Measurements from ENCODE around the gene SLC50A1.

Gene SLC50A1

GRCh38 chr1:155171836-155172731, 36.4 kb downstream of the SLC50A1 start:
- DNase-seq, result no peak

DNA sequence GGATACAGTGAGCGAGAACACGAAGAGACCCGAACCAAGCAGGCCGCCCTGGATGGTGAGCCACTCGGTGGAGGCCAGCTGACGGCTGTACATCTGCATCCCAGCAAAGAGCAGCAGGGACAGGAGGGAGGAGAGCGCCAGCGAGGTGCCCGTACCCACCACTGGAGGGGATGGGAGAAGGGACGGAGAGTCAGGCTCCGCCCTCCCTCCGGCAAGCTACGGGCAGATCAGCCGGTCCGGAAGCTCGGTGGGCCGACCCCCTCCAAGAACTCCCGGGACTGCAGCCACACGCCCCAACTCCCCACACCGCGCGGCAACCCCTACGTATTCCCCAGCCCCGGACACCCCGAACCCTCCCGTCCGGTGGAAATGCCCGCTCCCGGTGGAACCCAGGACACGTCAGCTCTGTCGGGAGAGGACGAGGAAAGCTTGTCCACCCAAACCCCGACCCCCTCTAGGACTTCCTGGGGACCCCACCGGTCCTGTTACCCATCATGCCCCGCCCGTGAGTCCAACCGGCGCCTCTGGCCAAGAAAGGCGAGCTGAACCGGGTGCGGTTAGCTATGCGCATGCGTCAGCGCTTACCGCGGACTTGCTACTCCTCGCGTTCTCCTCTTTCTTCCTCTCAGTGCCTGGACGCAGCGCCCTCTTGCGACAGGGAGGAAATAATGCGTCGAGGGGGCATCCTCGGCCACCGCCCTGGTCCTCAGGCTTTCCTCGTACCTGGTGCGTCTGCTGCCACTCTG, 37.3 kb downstream of the SLC50A1 start, which contains the start of gene KRTCAP2:
KRTCAP2 (minus strand) TSS at position 573 of the 746 bp plus-strand sequence; CDS start at position 493, 80 bp downstream.
- peak; percentile 98 for DNase-seq

GRCh38 chr1:155173478-155174323, 38.0 kb downstream of the SLC50A1 start, which contains the start of gene TRIM46:
Gene TRIM46, plus strand, starts transcription at chr1:155173849. Its CDS starts 118 bp downstream, at chr1:155173967.
- peak; percentile 84 for DNase-seq

- DNase-seq, result no peak
Measured at GRCh38 chr1:155174324-155175280, 39.0 kb downstream of the SLC50A1 start.

GRCh38 chr1:155175281-155175926, 39.8 kb downstream of the SLC50A1 start:
- no peak for DNase-seq

DNA sequence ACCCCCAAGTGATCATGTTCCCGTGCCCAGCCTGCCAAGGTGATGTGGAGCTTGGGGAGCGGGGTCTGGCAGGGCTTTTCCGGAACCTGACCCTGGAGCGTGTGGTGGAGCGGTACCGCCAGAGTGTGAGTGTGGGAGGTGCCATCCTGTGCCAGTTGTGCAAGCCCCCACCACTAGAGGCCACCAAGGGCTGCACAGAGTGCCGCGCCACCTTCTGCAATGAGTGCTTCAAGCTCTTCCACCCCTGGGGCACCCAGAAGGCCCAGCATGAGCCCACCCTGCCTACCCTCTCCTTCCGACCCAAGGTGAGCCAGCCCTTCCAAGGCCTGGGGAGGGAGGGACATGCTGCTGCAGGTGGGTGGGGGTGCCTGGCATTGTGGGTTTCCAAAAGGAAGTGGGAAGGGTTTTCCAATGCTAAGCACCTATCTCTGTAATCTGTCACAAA, 40.3 kb downstream of the SLC50A1 start:
- peak; percentile 23 for DNase-seq

DNA sequence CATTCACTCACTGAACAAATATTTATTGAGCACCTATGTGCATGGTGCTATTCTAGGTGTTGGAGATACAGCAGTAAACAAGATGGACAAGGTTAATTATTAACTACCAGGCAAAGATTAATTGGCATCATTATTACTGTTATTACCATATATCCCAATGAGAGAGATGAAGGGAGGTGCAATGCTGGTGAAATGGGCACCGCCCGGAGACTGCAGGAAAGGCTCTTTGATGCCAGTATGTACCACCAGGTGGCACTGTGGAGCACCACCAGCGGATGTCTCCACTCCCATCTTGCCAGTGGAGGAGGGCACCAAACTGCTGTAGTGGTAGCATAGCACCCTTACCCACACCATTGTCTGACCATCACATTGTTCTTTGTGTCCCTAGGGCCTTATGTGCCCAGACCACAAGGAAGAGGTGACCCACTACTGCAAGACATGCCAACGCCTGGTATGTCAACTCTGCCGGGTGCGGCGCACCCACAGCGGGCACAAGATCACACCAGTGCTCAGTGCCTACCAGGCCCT, 41.0 kb downstream of the SLC50A1 start:
- DNase-seq, result peak; percentile 87

DNA sequence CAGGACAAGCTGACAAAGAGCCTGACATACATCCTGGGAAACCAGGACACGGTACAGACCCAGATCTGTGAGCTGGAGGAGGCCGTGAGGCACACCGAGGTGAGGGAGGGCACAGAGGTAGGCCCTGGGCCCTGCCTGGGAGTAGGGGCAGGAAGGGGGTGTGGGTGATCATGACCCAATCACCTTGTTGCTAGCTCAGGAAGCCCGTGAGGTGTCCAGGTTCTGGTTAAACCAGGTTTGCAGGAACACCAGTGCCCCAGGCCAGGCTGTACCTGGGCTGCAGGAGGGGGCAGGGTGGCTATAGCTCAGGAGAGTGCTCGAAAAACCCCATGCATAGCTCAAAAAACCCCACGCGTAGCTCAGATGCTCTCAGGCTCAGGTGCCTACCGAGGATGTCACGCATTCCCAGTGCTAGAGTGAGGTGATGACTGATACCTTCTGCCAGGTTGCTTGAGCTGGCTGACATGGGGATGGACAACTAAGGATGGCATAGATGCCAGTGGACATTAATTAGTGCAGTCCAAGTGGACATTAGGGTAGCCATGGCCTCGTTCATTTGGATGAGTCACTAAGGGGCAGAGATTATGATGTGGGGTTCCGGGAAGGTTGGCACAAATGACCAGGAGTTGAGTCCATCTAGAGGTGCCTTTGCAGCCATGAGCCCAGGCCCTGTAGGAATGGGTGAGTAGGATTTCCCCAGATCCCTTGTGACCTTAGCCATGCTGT, 41.7 kb downstream of the SLC50A1 start:
- DNase-seq, result no peak

DNA sequence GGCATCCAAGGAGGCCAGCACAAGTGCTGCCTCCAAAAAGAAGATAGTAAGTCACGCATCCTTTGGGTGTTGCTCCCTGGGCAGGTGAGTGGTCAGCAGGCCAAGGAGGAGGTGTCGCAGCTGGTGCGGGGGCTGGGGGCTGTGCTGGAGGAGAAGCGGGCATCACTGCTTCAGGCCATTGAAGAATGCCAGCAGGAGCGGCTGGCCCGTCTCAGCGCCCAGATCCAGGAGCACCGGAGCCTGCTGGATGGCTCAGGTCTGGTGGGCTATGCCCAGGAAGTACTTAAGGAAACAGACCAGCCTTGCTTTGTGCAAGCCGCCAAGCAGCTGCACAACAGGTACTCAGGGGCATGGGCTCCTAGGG, 42.2 kb downstream of the SLC50A1 start:
- no peak for DNase-seq

DNA sequence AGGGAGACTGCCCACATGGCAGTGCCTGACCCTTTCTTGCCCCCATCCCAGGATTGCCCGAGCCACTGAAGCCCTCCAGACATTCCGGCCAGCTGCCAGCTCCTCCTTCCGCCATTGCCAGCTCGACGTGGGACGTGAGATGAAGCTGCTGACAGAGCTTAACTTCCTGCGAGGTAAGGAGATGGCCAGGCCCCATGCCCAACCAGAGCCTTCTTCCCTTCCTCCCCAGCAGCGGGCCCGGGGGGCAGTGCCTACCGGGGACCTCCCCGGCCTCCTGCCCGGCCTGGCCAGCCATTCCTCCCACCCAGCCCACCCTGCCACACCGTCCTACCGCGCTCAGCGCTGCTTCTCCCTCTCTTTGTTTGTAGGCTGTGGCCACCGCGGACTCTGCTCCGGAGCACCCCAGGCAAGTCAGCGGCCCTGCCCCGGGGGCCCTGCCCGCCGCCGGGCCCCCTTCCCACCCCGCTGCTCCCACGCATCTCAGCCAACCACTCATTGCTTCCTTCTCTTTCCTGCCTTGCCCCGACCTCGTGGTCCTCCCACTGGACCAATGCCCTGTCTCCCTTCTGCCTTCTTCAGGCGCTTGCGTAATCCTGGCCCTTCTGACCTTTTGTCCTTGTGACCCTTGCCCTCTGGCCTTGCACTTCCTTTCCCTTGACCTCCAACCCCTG, 42.9 kb downstream of the SLC50A1 start:
- no peak for DNase-seq

DNA sequence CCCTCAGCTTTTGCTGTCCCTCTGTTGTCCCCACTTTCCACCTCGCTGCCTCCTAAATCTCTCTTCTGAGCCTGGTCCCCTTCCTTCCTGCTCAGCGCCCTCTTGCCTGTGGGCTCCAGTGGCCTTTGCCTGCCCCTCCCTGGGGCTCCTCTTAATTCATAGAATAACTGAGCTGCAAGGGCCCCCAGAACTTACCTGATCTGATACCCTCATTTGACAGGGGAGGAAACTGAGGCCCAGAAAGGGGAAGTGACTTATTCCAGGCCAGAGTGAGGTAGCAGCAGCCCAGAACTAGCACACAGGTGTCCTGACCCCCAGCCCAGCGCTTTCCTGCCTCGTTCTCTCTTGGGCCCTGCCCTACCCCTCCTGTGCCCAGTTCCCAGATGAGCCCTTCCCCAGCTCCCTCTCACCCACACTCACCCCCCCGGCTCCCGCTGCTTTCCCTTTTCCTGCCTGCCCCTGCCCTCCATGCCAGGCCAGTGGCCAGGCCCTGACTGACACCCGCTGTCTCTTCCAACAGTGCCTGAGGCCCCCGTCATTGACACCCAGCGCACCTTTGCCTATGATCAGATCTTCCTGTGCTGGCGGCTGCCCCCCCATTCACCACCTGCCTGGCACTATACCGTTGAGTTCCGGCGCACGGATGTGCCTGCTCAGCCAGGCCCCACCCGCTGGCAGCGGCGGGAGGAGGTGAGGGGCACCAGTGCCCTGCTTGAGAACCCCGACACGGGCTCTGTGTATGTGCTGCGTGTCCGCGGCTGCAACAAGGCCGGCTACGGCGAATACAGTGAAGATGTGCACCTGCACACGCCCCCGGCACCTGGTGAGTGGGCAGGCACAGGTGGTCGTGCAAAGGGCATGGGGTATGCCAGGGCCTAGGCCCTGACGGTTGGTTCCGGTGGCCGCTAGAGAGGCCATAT, 43.7 kb downstream of the SLC50A1 start:
- no peak for DNase-seq

GRCh38 chr1:155181371-155182051, 45.9 kb downstream of the SLC50A1 start:
- no peak for DNase-seq

DNA sequence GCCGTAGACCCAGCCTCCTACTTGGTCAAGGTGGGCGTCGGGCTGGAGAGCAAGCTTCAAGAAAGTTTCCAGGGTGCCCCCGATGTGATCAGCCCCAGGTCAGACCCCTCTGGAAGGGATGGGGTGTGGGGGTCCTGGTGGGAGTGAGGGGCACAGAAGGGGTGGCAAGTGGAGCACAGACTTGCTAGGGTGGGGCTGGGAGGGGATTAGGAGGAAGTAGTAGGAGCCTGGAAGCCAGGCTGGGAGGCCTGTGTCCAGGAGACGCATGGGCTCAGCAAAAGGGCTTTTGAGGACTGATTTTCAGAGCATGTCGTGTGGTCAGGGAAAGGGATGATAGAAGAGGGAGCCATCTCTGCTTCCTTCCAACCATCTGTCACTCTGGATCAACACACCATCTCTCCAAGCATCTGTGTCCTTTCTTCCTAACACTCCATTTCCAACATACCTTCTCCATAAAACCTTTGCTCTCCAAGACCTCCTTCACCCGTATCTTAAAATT, 46.4 kb downstream of the SLC50A1 start:
- DNase-seq, result no peak

DNA sequence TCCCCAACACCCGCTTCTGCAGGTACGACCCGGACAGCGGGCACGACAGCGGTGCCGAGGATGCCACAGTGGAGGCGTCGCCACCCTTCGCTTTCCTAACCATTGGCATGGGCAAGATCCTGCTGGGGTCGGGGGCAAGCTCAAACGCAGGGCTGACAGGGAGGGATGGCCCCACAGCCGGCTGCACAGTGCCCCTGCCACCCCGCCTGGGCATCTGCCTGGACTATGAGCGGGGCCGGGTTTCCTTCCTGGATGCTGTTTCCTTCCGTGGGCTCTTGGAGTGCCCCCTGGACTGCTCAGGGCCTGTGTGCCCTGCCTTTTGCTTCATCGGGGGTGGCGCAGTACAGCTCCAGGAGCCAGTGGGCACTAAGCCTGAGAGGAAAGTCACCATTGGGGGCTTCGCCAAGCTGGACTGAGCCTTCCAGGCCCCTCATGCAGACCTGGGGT, 48.1 kb downstream of the SLC50A1 start:
- no peak for DNase-seq

- DNase-seq, result no peak
Measured at GRCh38 chr1:155184351-155184811, 48.7 kb downstream of the SLC50A1 start.

GRCh38 chr1:155184835-155185782, 49.5 kb downstream of the SLC50A1 start:
- DNase-seq, result peak; percentile 18

Measured in NCI-H510A treated with DMSO at 0.1 percent for 48 hours (cell line).